Measurements from ENCODE around the gene PCDH9. TPM values are rescaled to one million over a fixed set of nuclear protein-coding genes. Genes with fewer than 3 reads are reported as not detected.

PCDH9 gene
- 9.8 to 45.4 TPM (median 10.1 TPM) in 3 replicates for total RNA-seq
- long read RNA-seq, full-length matches to known transcripts: 1 of 2 reads
- long read RNA-seq, partial matches to known transcripts: 0 of 2 reads
- long read RNA-seq, other reads (novel, unspliced or antisense): 1 of 2 reads

- Mint-ChIP-seq H3K9me3 (ENCODE audit: low read depth) (no peaks in the 10 kb centered on the region), H3K4me3 (ENCODE audit: unreplicated experiment) (no peak within 1 kb of the TSS), H3K27me3 (ENCODE audit: low read depth) (no peaks in the 10 kb centered on the region), H3K27ac (ENCODE audit: unreplicated experiment) (peak within 1 kb of the TSS; percentile 93), H3K4me1 (ENCODE audit: low read depth) (peaks cover 20% of the 10 kb centered on the region), H3K36me3 (ENCODE audit: low read depth) (no peaks in the 10 kb centered on the region)
- DNase-seq (ENCODE audit: low spot score): no peak
- TF ChIP-seq CTCF (IDR thresholded peaks at IDR 0.05): no peak
Observed at GRCh38 chr13:67229481-67230403, at the start of gene PCDH9. Gene PCDH9, minus strand, starts transcription at chr13:67230336. Its CDS starts 1,896 bp downstream, at chr13:67228440.

- no peak for DNase-seq (ENCODE audit: low spot score)
- no peak for TF ChIP-seq CTCF (IDR thresholded peaks at IDR 0.05)
- Mint-ChIP-seq H3K4me3 (ENCODE audit: unreplicated experiment) (no peak overlapping the region), H3K4me1 (ENCODE audit: low read depth) (peaks cover 31% of the 10 kb centered on the region), H3K9me3 (ENCODE audit: low read depth) (peaks cover 9% of the 10 kb centered on the region), H3K27me3 (ENCODE audit: low read depth) (no peaks in the 10 kb centered on the region), H3K36me3 (ENCODE audit: low read depth) (no peaks in the 10 kb centered on the region), H3K27ac (ENCODE audit: unreplicated experiment) (peak overlapping the region; percentile 49)
Observed at GRCh38 chr13:67278235-67278634, 48.1 kb upstream of the PCDH9 start.

DNA sequence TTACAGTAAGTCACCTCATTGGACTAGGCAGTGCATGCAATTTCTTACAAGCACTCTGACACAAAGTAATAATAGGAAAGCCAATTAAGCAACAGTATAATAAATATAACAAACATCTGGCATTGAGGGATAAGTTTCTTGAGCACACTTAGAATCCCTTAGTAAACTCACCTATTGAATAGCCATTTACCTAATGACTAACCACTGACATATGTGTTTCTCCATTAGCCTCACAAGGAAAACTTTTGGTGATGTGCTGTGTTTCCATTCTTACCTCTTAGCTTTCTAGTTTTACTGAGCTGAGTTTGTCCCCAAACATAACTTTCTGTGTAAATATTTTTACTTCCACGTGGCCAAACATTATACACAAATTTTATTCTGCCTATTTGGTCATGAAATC, 47.4 kb upstream of the PCDH9 start:
- peaks cover 9% of the 10 kb centered on the region for H3K9me3 Mint-ChIP-seq (ENCODE audit: low read depth)
- H3K4me3 Mint-ChIP-seq (ENCODE audit: unreplicated experiment): no peak overlapping the region
- TF ChIP-seq CTCF (IDR thresholded peaks at IDR 0.05): no peak
- no peaks in the 10 kb centered on the region for H3K36me3 Mint-ChIP-seq (ENCODE audit: low read depth)
- no peak overlapping the region for H3K27ac Mint-ChIP-seq (ENCODE audit: unreplicated experiment)
- H3K4me1 Mint-ChIP-seq (ENCODE audit: low read depth): peaks cover 37% of the 10 kb centered on the region
- H3K27me3 Mint-ChIP-seq (ENCODE audit: low read depth): no peaks in the 10 kb centered on the region
- no peak for DNase-seq (ENCODE audit: low spot score)

GRCh38 chr13:67275351-67275960, 45.3 kb upstream of the PCDH9 start:
- Mint-ChIP-seq H3K4me1 (ENCODE audit: low read depth) (peaks cover 57% of the 10 kb centered on the region), H3K27ac (ENCODE audit: unreplicated experiment) (no peak overlapping the region), H3K27me3 (ENCODE audit: low read depth) (no peaks in the 10 kb centered on the region), H3K4me3 (ENCODE audit: unreplicated experiment) (no peak overlapping the region), H3K9me3 (ENCODE audit: low read depth) (peaks cover 9% of the 10 kb centered on the region), H3K36me3 (ENCODE audit: low read depth) (no peaks in the 10 kb centered on the region)
- no peak for DNase-seq (ENCODE audit: low spot score)
- TF ChIP-seq CTCF (IDR thresholded peaks at IDR 0.05): no peak

DNA sequence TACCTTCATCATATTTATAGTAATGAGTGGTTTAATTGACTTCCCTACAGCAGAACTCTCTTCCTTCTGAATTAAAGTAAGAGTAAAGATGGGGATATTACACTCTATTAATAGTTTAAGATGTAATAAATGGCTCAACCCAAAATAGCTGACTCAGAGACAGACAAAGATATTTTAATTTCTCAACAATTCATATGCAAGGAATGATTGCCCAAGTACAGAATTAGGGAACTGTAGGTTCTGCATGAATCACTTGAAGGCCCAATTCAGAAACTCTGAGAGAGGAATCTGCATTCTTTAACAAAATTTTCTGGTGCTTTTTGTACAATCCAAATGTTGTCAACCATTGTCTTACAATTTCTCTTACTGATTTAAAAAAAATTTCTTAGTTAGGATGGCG, 42.9 kb upstream of the PCDH9 start:
- Mint-ChIP-seq H3K4me3 (ENCODE audit: unreplicated experiment) (no peak overlapping the region), H3K9me3 (ENCODE audit: low read depth) (peaks cover 9% of the 10 kb centered on the region), H3K27ac (ENCODE audit: unreplicated experiment) (no peak overlapping the region), H3K36me3 (ENCODE audit: low read depth) (no peaks in the 10 kb centered on the region), H3K27me3 (ENCODE audit: low read depth) (no peaks in the 10 kb centered on the region), H3K4me1 (ENCODE audit: low read depth) (peaks cover 41% of the 10 kb centered on the region)
- no peak for TF ChIP-seq CTCF (IDR thresholded peaks at IDR 0.05)
- no peak for DNase-seq (ENCODE audit: low spot score)
